SU-DHL-6 (cell line): ENCODE data around the gene TTC38.

ENCODE experiments used
- H2AFZ ChIP-seq: fragments of 200-600 bp; sonication (generic); 2 replicates; pipeline ENCODE4 v1.6.1; 2014; ENCODE audit warnings: low read depth, mild to moderate bottlenecking, moderate library complexity, mixed read lengths, antibody characterized with exemption, low read length; ENCODE audit not compliant: severe bottlenecking
- H3F3A ChIP-seq: fragments of 200-600 bp; shearing (Covaris generic); 2 replicates; pipeline ENCODE4 v1.6.0; 2016; ENCODE audit warnings: antibody characterized with exemption, mild to moderate bottlenecking; ENCODE audit not compliant: insufficient read depth
- H3K27ac ChIP-seq: fragments of 200-600 bp; sonication (generic); 2 replicates; pipeline ENCODE4 v1.5.1; 2016; ENCODE audit warnings: low read depth, mild to moderate bottlenecking, low read length, moderate library complexity, mixed read lengths
- H3K27me3 ChIP-seq: fragments of 200-600 bp; sonication (generic), shearing (Covaris generic); 2 replicates; pipeline ENCODE4 v1.6.0; 2014; ENCODE audit warnings: mild to moderate bottlenecking, low read length
- H3K36me3 ChIP-seq: fragments of 200-600 bp; sonication (generic); 2 replicates; pipeline ENCODE4 v1.6.1; 2014; ENCODE audit warnings: mild to moderate bottlenecking, low read length, mixed read lengths
- H3K4me2 ChIP-seq: fragments of 300-600, 200-600 bp; shearing (Covaris generic), sonication (generic); 2 replicates; pipeline ENCODE4 v1.6.0; 2014; ENCODE audit warnings: low read length, low read depth, mild to moderate bottlenecking; ENCODE audit not compliant: poor library complexity, severe bottlenecking
- H3K4me3 ChIP-seq: fragments of 200-600 bp; sonication (generic); 2 replicates; pipeline ENCODE4 v1.5.1; 2014; ENCODE audit warnings: antibody characterized with exemption, low read length, mild to moderate bottlenecking, mixed read lengths; ENCODE audit not compliant: insufficient read depth, poor library complexity, severe bottlenecking
- H3K79me2 ChIP-seq: fragments of 200-600 bp; sonication (generic); 2 replicates; pipeline ENCODE4 v1.6.1; 2014; ENCODE audit warnings: mild to moderate bottlenecking, low read length, moderate library complexity; ENCODE audit not compliant: insufficient read depth
- H3K9ac ChIP-seq: fragments of 200-600 bp; sonication (generic); 2 replicates; pipeline ENCODE4 v1.7.0; 2014; ENCODE audit warnings: mild to moderate bottlenecking, low read length
- H3K9me2 ChIP-seq: fragments of 200-600 bp; sonication (generic); replicated peaks from 2 replicates; pipeline ENCODE4 v1.6.1; 2014; ENCODE audit warnings: low read length; ENCODE audit not compliant: insufficient read depth
- H3K9me3 ChIP-seq: fragments of 200-600 bp; sonication (generic); 2 replicates; pipeline ENCODE4 v1.6.1; 2014; ENCODE audit warnings: low read length, mixed read lengths; ENCODE audit not compliant: insufficient read depth
- H4K20me1 ChIP-seq: fragments of 200-600 bp; sonication (generic); 2 replicates; pipeline ENCODE4 v1.6.1; 2014; ENCODE audit warnings: low read depth, mild to moderate bottlenecking, antibody characterized with exemption, low read length, moderate library complexity, mixed read lengths
- EZH2phosphoT487 ChIP-seq: fragments of 200-600 bp; sonication (generic), shearing (Covaris generic); conservative IDR thresholded peaks from 2 replicates; pipeline ENCODE4 v1.6.1; 2018; ENCODE audit warnings: mild to moderate bottlenecking, antibody characterized with exemption, low read length, moderate library complexity, mixed read lengths
- TF ChIP-seq, protein P1 (sequence below): fragments of 200-600 bp; sonication (generic); IDR thresholded peaks from one replicate; pipeline ENCODE4 v1.5.1; 2017; ENCODE audit warnings: antibody characterized with exemption, mild to moderate bottlenecking, low read length, moderate library complexity; ENCODE audit not compliant: insufficient read depth, poor library complexity, severe bottlenecking

The TTC38 gene

GRCh38 chr22:46303347-46303965 lies 35.6 kb downstream of the TTC38 start:
- H3K79me2 ChIP-seq = peaks cover 87% of the 10 kb centered on the region
- H3F3A ChIP-seq = no peaks in the 10 kb centered on the region
- no peak overlapping the region for H2AFZ ChIP-seq
- no peak overlapping the region for H3K27ac ChIP-seq
- H3K9me2 ChIP-seq = no peaks in the 10 kb centered on the region
- no peak overlapping the region for H3K4me2 ChIP-seq
- peaks cover 23% of the 10 kb centered on the region; the same call in 1 of the 2 replicates for H3K36me3 ChIP-seq
- no peak overlapping the region for H3K9ac ChIP-seq
- no peak overlapping the region for H3K4me3 ChIP-seq
- no peaks in the 10 kb centered on the region for H3K9me3 ChIP-seq
- H3K27me3 ChIP-seq = no peaks in the 10 kb centered on the region
- no peaks in the 10 kb centered on the region; the same call in 1 of the 2 replicates for H4K20me1 ChIP-seq
- TF ChIP-seq EZH2phosphoT487 = no peak
- TF ChIP-seq, protein P1, sequence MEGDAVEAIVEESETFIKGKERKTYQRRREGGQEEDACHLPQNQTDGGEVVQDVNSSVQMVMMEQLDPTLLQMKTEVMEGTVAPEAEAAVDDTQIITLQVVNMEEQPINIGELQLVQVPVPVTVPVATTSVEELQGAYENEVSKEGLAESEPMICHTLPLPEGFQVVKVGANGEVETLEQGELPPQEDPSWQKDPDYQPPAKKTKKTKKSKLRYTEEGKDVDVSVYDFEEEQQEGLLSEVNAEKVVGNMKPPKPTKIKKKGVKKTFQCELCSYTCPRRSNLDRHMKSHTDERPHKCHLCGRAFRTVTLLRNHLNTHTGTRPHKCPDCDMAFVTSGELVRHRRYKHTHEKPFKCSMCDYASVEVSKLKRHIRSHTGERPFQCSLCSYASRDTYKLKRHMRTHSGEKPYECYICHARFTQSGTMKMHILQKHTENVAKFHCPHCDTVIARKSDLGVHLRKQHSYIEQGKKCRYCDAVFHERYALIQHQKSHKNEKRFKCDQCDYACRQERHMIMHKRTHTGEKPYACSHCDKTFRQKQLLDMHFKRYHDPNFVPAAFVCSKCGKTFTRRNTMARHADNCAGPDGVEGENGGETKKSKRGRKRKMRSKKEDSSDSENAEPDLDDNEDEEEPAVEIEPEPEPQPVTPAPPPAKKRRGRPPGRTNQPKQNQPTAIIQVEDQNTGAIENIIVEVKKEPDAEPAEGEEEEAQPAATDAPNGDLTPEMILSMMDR = no peak

GRCh38 chr22:46308283-46308988 lies 40.6 kb downstream of the TTC38 start:
- Histone ChIP-seq H2AFZ (no peak overlapping the region), H4K20me1 (no peaks in the 10 kb centered on the region; the same call in 1 of the 2 replicates), H3K27me3 (no peaks in the 10 kb centered on the region), H3K9me3 (no peaks in the 10 kb centered on the region), H3K9me2 (no peaks in the 10 kb centered on the region), H3K79me2 (peaks cover 66% of the 10 kb centered on the region), H3K9ac (no peak overlapping the region), H3K27ac (no peak overlapping the region), H3K4me2 (no peak overlapping the region), H3K4me3 (no peak overlapping the region), H3F3A (no peaks in the 10 kb centered on the region), H3K36me3 (peaks cover 14% of the 10 kb centered on the region; the same call in 1 of the 2 replicates)
- no peak for TF ChIP-seq EZH2phosphoT487
- TF ChIP-seq, protein P1 = no peak

DNA sequence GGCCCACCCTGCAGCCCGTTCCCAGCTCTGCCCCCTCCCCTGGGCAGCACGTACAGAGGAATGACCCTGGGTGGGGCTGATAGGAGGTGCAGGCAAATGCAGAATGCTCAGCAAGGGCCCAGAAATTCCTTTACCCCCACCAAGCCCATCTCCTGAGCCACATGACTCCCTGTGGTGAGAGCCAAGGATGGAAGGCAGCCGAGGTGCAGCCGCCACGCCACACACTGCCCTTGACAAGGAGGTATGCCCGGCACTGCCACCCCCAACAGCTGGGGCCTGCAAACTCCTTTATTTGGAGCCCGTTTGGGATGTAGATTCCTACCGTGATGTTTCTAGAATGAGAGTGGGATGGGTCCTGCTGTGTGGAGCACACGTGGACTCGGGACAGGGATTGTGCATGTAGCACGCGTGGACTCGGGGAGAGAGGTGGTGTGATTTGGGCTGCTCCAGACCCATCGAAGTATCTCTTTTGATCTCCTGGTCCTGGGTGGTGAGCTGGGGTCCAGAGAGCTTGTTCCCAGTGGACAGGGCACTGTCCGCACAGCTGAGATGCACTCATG lies 41.8 kb downstream of the TTC38 start:
- Histone ChIP-seq H3K27me3 (no peaks in the 10 kb centered on the region), H3K4me2 (no peak overlapping the region), H3K9me2 (no peaks in the 10 kb centered on the region), H4K20me1 (no peaks in the 10 kb centered on the region; the same call in 1 of the 2 replicates), H3K9ac (no peak overlapping the region), H3K27ac (no peak overlapping the region), H3K36me3 (peaks cover 14% of the 10 kb centered on the region; the same call in 1 of the 2 replicates), H3K79me2 (peaks cover 54% of the 10 kb centered on the region), H3K9me3 (no peaks in the 10 kb centered on the region), H3F3A (no peaks in the 10 kb centered on the region), H3K4me3 (no peak overlapping the region), H2AFZ (no peak overlapping the region)
- TF ChIP-seq, protein P1 = no peak
- TF ChIP-seq EZH2phosphoT487 = no peak
